Lower leg skin (tissue), 4 donors: ENCODE data around the gene CNOT9. TPM values are rescaled to one million over a fixed set of nuclear protein-coding genes. Genes with fewer than 3 reads are reported as not detected.

Source experiments
- DNase-seq, 2 donors: peaks; one replicate each; pipeline ENCODE4 v3.0.0-alpha.2; 2019; ENCODE audit warnings: low spot score in 2 of 2
- H3K4me3 ChIP-seq: fragments of 200-600 bp; sonication (generic); 2 replicates; pipeline ENCODE4 v1.5.1; 2017; ENCODE audit warnings: mild to moderate bottlenecking, low read depth; ENCODE audit not compliant: poor library complexity, severe bottlenecking
- POLR2A ChIP-seq, 2 donors: fragments of 450-650 bp; IDR thresholded peaks; one replicate each; pipeline ENCODE4 v1.6.1; 2016 to 2017; ENCODE audit warnings: antibody characterized with exemption in 2 of 2, mild to moderate bottlenecking in 1 of 2, moderate library complexity in 1 of 2
- WGBS, 2 donors: methylation state at CpG; one replicate each; pipeline ENCODE4 v1.1.5; 2018; 5-methylcytosine and 5-hydroxymethylcytosine counted together
- intact Hi-C: fragments of 100-400 bp; cut with DNase I; formaldehyde crosslinking; loops from one replicate; pipeline ENCODE4 v1.15.0; 2023; ENCODE audit warnings: low total_unique reads
- total RNA-seq, 4 donors: library from RNA; depleted of rRNA; stranded (reverse); fragments of >200 nt; gene quantifications; one replicate each; pipeline ENCODE4 v1.1.0, GENCODE V29; 2016
- TF ChIP-seq, protein P1 (sequence below), 3 donors: fragments of 450-650 bp; IDR thresholded peaks; one replicate each; pipeline ENCODE4 v1.5.1; 2016; ENCODE audit warnings: antibody characterized with exemption in 3 of 3, mild to moderate bottlenecking in 3 of 3, moderate library complexity in 2 of 3

CNOT9 gene
- total RNA-seq, 4 donors from 2014 or later = 30.1 to 39.1 (median 34.5) TPM

DNA sequence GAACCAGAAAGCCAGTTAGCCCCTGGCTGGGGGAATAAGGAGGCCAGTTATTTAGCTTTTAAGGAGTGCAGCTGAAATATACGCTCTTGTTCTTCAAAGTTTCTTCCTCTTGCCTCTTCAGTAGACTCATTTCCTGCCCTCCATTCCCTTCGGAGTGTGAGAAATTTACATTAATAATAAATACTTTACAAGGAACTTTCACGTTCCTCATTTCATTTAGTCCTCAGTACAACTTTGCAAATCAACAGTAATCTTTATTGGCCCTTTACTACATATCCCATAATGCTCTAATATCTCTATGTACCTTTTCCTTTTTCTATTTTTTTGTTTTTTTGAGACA, 54.7 kb downstream of the CNOT9 start:
- no peak overlapping the region for H3K4me3 ChIP-seq
- no peak for DNase-seq
- 72 to 76% methylated on average over 3 of the region's 3 CpGs for WGBS, 2 donors
- TF ChIP-seq POLR2A (IDR thresholded peaks at IDR 0.05) = no peak
- TF ChIP-seq, protein P1, sequence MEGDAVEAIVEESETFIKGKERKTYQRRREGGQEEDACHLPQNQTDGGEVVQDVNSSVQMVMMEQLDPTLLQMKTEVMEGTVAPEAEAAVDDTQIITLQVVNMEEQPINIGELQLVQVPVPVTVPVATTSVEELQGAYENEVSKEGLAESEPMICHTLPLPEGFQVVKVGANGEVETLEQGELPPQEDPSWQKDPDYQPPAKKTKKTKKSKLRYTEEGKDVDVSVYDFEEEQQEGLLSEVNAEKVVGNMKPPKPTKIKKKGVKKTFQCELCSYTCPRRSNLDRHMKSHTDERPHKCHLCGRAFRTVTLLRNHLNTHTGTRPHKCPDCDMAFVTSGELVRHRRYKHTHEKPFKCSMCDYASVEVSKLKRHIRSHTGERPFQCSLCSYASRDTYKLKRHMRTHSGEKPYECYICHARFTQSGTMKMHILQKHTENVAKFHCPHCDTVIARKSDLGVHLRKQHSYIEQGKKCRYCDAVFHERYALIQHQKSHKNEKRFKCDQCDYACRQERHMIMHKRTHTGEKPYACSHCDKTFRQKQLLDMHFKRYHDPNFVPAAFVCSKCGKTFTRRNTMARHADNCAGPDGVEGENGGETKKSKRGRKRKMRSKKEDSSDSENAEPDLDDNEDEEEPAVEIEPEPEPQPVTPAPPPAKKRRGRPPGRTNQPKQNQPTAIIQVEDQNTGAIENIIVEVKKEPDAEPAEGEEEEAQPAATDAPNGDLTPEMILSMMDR (IDR thresholded peaks at IDR 0.05) = no peak
- intact Hi-C loops = loop anchor here (10.0 kb wide), 1 partner anchor 1819 kb away; no protein-coding TSS in a partner anchor

DNA sequence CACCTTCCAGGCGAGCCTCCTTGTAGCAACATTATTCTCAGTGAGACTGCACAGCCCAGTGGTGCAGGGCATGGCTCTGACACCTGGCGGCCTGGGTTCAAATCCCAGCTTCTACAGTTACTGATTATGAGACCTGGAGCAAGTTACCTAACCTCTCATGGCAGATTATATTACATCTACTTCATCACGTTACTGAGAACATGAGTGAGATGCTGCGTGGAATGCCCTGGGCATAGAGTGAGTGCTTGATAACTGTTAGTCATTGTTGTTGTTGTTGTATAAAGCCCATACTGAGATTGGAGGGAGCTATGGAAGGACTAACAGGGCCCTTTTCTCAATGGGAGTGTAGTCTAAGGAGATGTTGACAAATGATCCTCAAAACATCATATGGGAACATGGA, 57.7 kb downstream of the CNOT9 start:
- intact Hi-C loops = loop anchor here (10.0 kb wide), 1 partner anchor 1822 kb away; no protein-coding TSS in a partner anchor
- WGBS, 2 donors = 93 to 95% methylated on average over 4 of the region's 4 CpGs
- no peak overlapping the region for H3K4me3 ChIP-seq
- DNase-seq = no peak
- TF ChIP-seq, protein P1 (IDR thresholded peaks at IDR 0.05) = no peak
- TF ChIP-seq POLR2A (IDR thresholded peaks at IDR 0.05) = no peak

DNA sequence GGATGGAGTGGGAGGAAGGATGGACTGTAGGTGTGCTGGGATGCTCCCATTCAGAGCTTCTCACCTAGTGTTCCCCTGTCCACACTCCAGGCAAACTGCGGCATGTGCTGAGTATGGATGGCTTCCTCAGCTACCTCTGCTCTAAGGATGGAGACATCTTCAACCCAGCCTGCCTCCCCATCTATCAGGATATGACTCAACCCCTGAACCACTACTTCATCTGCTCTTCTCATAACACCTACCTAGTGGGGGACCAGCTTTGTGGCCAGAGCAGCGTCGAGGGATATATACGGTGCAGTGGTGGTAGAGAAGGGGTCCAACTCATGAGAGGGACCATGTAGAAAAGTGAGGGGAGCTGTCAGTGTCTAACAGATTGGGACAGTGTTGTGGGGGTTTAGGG, 59.3 kb downstream of the CNOT9 start:
- no peak overlapping the region for H3K4me3 ChIP-seq
- intact Hi-C loops = loop anchor here (10.0 kb wide), 1 partner anchor 1823 kb away; no protein-coding TSS in a partner anchor
- TF ChIP-seq, protein P1 (IDR thresholded peaks at IDR 0.05) = no peak
- TF ChIP-seq POLR2A (IDR thresholded peaks at IDR 0.05) = no peak
- 95 to 97% methylated on average over 4 of the region's 4 CpGs for WGBS, 2 donors
- no peak for DNase-seq

DNA sequence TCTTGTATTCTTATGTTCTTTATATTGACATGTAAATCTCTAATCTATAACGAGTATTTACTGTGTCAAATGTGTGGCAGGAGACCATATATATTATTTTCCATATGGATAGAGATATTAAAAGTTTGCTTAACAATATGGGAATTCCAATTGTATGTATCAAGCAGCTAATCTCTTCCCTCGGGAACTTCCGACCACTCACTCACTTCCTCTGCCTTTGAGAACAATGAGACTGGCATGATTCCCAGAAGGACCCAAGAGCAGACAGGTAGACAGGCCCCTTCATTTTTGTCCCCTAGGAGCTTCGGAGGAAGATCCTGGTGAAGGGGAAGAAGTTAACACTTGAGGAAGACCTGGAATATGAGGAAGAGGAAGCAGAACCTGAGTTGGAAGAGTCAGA, 63.2 kb downstream of the CNOT9 start:
- intact Hi-C loops = no loop called here
- no peak overlapping the region for H3K4me3 ChIP-seq
- DNase-seq = no peak
- TF ChIP-seq POLR2A (IDR thresholded peaks at IDR 0.05) = no peak
- TF ChIP-seq, protein P1 (IDR thresholded peaks at IDR 0.05) = no peak
- 69 to 75% methylated on average over 4 of the region's 4 CpGs for WGBS, 2 donors

DNA sequence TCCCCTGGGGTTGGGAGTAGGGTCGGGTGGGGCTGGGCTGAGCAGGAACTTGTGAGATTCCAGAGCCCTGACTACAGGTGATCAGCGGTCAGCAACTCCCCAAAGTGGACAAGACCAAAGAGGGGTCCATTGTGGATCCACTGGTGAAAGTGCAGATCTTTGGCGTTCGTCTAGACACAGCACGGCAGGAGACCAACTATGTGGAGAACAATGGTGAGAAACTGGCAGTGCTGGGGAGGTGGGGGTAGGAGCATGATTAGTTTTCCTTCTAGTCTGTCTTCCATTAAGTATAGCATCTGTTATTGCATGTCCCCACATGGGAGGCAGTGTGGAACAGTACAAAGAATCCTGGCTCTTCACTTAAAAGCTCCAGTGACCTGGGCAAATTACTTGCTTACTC, 67.1 kb downstream of the CNOT9 start:
- intact Hi-C loops = no loop called here
- WGBS, 2 donors = 90 to 95% methylated on average over 5 of the region's 5 CpGs
- no peak for DNase-seq
- no peak overlapping the region for H3K4me3 ChIP-seq
- TF ChIP-seq, protein P1 (IDR thresholded peaks at IDR 0.05) = no peak
- no peak for TF ChIP-seq POLR2A (IDR thresholded peaks at IDR 0.05)

DNA sequence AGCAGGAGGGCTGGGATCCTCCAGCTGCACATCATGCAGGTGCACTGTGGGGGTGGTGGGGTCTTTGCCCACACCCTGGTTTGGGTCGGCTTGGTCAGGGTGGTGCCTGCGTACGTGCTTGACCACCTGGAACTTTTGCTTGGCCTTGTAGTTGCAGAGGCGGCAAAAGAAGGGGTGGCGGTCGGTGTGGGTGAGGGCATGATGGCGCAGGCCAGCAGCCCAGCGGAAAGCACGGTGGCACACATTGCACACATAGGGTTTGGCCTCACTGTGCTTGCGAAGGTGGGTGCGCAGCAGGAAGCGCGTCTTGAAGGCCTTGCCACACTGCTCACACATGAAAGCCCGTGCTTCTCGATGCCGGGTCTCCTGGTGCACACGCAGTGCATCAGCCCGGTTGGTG, 69.7 kb downstream of the CNOT9 start:
- intact Hi-C loops = no loop called here
- 97 to 99% methylated on average over 18 of the region's 18 CpGs for WGBS, 2 donors
- TF ChIP-seq POLR2A (IDR thresholded peaks at IDR 0.05) = no peak
- TF ChIP-seq, protein P1 (IDR thresholded peaks at IDR 0.05) = no peak
- H3K4me3 ChIP-seq = no peak overlapping the region
- DNase-seq = no peak
